ENCODE measurements around the gene ATP2C1.

GRCh38 chr3:130963444-130963843 is 69.6 kb downstream of the ATP2C1 start:
- TF ChIP-seq CTCF (conservative IDR thresholded peaks at IDR 0.05 in 1 of 2, IDR thresholded peaks at IDR 0.05 in 1 of 2; ENCODE audit: low read depth in 1 of 2, low read length in 2 of 2) (no peak), EZH2 (IDR thresholded peaks at IDR 0.05; ENCODE audit: low read length, missing control alignments) (no peak)
